BLaER1 treated with 17β-estradiol and CSF1 and Interleukin-3, amounts not matched to agents 10 nM and 100 nM (cell line): ENCODE measurements around the gene TRPM4.
"Not testable (repeated sequence)": the region's sequence is repeated elsewhere in the genome, so short reads cannot be mapped to it uniquely, and the experiment has no call there.

Experiments
- H3K27ac ChIP-seq, 11 experiments: shearing (Covaris generic); formaldehyde crosslinking; 2 replicates each; pipeline ENCODE4 v1.8.1; 2022
- H3K27me3 ChIP-seq, 11 experiments: shearing (Covaris generic); formaldehyde crosslinking; 2 replicates each; pipeline ENCODE4 v1.8.1; 2022
- H3K36me3 ChIP-seq, 11 experiments: shearing (Covaris generic); formaldehyde crosslinking; 2 replicates each; pipeline ENCODE4 v1.8.1; 2022
- H3K4me1 ChIP-seq, 10 experiments: shearing (Covaris generic); formaldehyde crosslinking; 2 replicates each; pipeline ENCODE4 v1.8.1; 2022
- H3K4me2 ChIP-seq, 11 experiments: shearing (Covaris generic); formaldehyde crosslinking; 2 replicates each; pipeline ENCODE4 v1.8.1; 2022
- H3K4me3 ChIP-seq, 10 experiments: shearing (Covaris generic); formaldehyde crosslinking; 2 replicates each; pipeline ENCODE4 v1.8.1; 2022
- H3K9ac ChIP-seq, 11 experiments: shearing (Covaris generic); formaldehyde crosslinking; 2 replicates each; pipeline ENCODE4 v1.8.1; 2022
- H3K9me3 ChIP-seq, 11 experiments: shearing (Covaris generic); formaldehyde crosslinking; replicated peaks in 1 of 11; 2 replicates each; pipeline ENCODE4 v1.8.1; 2022
- H4K20me1 ChIP-seq, 11 experiments: shearing (Covaris generic); formaldehyde crosslinking; 2 replicates each; pipeline ENCODE4 v1.8.1; 2022
- Cebpa-rat ChIP-seq, 11 experiments: shearing (Covaris generic); IDR thresholded peaks; 2 replicates each; pipeline ENCODE4 v1.8.1; 2022

Gene TRPM4

DNA sequence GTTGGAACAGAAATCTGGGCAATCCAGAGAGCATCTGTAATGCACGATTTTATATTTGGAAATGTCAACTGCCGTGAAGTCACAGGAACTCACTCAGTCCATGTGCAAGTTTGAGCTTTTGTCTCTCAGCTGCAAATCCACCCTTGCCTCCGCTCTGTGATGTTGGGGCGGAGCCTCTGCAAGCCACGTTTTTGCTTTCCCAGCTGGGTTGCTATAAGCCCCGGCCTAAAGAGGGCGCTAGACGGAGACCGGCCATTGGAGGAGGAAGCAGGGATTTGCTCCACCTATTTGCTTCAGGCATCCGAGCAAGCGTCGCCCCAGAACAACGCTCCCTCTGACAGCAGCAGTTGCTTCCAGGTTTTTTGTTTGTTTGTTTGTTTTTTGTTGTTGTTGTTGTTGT lies 56.2 kb downstream of the TRPM4 start:
- Histone ChIP-seq H3K27me3 (no peaks in the 10 kb centered on the region), H4K20me1 (no peaks in the 10 kb centered on the region), H3K9me3 (0 out of 22 replicates have a peak, but pooled peaks cover 0 to 5% (median 0%) of the 10 kb centered on the region in 11 experiments), H3K36me3 (peaks cover 0 to 28% (median 0%) of the 10 kb centered on the region in 11 experiments; a peak in 4 of 22 replicates), H3K27ac (no peak overlapping the region), H3K4me3 (no peak overlapping the region), H3K4me2 (peak overlapping the region in 1 of 11 experiments; percentile 74; a peak in 1 of 22 replicates), H3K9ac (no peak overlapping the region), H3K4me1 (peaks cover 22 to 40% (median 35%) of the 10 kb centered on the region in 10 experiments)
- no peak for TF ChIP-seq Cebpa-rat (IDR thresholded peaks at IDR 0.05)

DNA sequence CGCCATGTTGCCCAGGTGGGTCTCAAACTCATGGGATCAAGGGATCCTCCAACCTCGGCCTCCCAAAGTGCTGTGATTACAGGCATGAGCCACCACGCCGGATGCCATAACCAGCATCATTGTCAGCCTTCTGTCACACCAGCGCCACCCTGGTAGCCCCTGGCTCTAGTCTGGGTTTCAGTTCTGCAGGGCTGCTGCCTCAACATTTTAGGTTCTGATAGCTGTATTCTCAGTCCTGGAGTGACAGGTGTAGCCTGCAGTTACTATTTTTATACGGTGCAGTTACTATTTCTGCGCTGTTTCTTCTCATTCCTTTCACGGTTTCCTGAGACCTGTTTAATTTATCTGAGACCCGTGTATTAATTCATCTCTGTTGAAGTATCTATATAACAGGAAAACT lies 57.1 kb downstream of the TRPM4 start:
- no peak for TF ChIP-seq Cebpa-rat (IDR thresholded peaks at IDR 0.05)
- H3K36me3 ChIP-seq, result peaks cover 0 to 28% (median 0%) of the 10 kb centered on the region in 11 experiments; a peak in 4 of 22 replicates
- H3K27ac ChIP-seq, result no peak overlapping the region
- 0 out of 22 replicates have a peak, but pooled peaks cover 0 to 5% (median 0%) of the 10 kb centered on the region in 11 experiments for H3K9me3 ChIP-seq
- no peak overlapping the region for H3K4me3 ChIP-seq
- H3K27me3 ChIP-seq, result no peaks in the 10 kb centered on the region
- H3K9ac ChIP-seq, result no peak overlapping the region
- H4K20me1 ChIP-seq, result no peaks in the 10 kb centered on the region
- H3K4me2 ChIP-seq, result no peak overlapping the region
- peaks cover 22 to 34% (median 29%) of the 10 kb centered on the region in 10 experiments for H3K4me1 ChIP-seq

DNA sequence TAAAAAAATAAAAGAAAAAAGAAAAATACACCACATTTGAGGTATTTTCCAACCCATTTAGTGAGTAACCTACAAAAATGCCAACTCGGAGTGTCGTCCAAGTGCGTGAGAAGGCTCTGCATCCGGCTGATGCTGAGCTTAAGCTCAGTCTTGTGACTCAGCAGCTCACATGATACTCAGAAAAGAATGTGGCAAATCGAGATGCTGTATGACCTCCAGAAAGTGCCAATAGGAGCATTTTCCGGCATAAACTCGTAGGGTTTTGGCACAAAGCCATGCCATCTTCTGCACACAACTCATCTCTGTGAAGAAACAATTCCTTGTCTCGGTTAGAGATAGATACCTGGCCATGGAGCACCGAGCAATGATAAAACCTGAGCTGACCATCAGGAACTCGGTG lies 58.5 kb downstream of the TRPM4 start:
- Histone ChIP-seq H4K20me1 (no peaks in the 10 kb centered on the region), H3K27me3 (no peaks in the 10 kb centered on the region), H3K4me1 (peaks cover 21 to 28% (median 25%) of the 10 kb centered on the region in 10 experiments), H3K27ac (no peak overlapping the region), H3K9ac (no peak overlapping the region), H3K4me3 (no peak overlapping the region), H3K9me3 (0 out of 22 replicates have a peak, but pooled peaks cover 0 to 5% (median 0%) of the 10 kb centered on the region in 11 experiments), H3K36me3 (peaks cover 0 to 18% (median 0%) of the 10 kb centered on the region in 11 experiments; a peak in 4 of 22 replicates), H3K4me2 (no peak overlapping the region)
- TF ChIP-seq Cebpa-rat (IDR thresholded peaks at IDR 0.05), result no peak

DNA sequence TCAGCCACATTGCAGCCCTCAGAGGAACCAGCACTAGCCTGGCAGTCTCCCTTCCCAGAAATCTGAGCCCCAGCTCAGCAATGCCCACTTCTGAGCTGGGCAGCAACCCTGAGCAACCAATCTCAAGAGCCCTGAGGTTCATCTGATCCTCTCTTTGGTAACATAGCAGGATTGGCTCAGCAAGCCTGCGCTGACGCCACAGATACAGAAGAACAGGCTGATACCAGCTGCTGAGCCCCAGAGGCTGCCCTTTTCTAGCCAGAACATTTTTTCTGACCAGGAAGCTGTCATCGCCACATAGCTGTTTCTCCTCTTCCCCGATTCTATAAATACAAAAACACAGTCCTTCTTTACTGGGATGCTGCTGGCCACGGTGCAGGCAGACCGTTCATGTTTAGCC lies 59.8 kb downstream of the TRPM4 start:
- no peak overlapping the region for H3K9ac ChIP-seq
- TF ChIP-seq Cebpa-rat (IDR thresholded peaks at IDR 0.05), result no peak
- H3K9me3 ChIP-seq, result 0 out of 22 replicates have a peak, but pooled peaks cover 0 to 5% (median 0%) of the 10 kb centered on the region in 11 experiments
- H4K20me1 ChIP-seq, result no peaks in the 10 kb centered on the region
- H3K4me2 ChIP-seq, result no peak overlapping the region
- H3K4me3 ChIP-seq, result no peak overlapping the region
- H3K27ac ChIP-seq, result no peak overlapping the region
- peaks cover 0 to 10% (median 0%) of the 10 kb centered on the region in 11 experiments; a peak in 2 of 22 replicates for H3K36me3 ChIP-seq
- peaks cover 8 to 17% (median 12%) of the 10 kb centered on the region in 10 experiments for H3K4me1 ChIP-seq
- H3K27me3 ChIP-seq, result no peaks in the 10 kb centered on the region

DNA sequence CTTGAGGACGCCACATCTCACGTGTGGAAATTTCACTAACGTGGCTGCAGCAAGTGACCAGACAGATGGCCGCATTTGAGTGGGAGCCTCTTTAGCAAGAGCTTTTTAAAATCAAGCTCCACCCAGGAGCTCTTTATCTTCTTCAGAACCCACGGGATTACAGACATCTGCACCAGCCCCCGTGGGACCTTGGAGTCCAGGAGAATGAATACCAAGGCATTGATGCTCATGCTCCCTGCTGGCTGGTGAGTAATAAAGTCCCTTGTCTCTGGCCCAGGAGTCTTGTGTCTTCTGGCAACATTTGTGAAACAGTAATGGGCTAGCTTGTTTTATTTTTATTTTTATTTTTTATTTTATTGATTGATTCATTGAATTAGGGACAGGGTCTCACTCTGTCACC lies 64.4 kb downstream of the TRPM4 start:
- no peak for TF ChIP-seq Cebpa-rat (IDR thresholded peaks at IDR 0.05)
- Histone ChIP-seq H3K36me3 (no peaks in the 10 kb centered on the region), H4K20me1 (no peaks in the 10 kb centered on the region), H3K9me3 (0 out of 22 replicates have a peak, but pooled peaks cover 0 to 4% (median 0%) of the 10 kb centered on the region in 11 experiments), H3K9ac (no peak overlapping the region), H3K4me2 (no peak overlapping the region), H3K4me3 (no peak overlapping the region), H3K4me1 (peaks cover 0 to 18% (median 4%) of the 10 kb centered on the region in 10 experiments; a peak in 8 of 20 replicates), H3K27me3 (no peaks in the 10 kb centered on the region), H3K27ac (no peak overlapping the region)

DNA sequence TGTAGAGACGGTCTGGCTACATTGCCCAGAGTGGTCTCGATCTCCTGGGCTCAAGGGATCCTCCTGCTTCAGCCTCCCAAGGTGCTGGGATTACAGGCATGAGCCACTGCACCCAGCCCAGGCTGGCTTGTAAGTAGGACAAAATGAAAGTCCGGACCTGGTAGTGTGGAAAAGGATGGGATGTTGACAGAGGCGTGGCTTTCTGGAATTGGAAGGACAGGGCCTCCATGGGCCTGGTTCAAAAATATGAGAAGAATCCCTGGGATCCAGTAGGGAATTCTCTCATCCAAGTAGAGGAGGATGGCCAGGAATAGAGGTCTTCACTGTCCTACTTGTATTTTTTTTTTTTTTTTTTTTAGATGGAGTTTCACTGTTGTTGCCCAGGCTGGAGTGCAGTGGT lies 64.9 kb downstream of the TRPM4 start:
- no peak overlapping the region for H3K4me3 ChIP-seq
- H3K27me3 ChIP-seq, result no peaks in the 10 kb centered on the region
- no peak overlapping the region for H3K9ac ChIP-seq
- TF ChIP-seq Cebpa-rat (IDR thresholded peaks at IDR 0.05), result no peak
- H3K4me2 ChIP-seq, result no peak overlapping the region
- no peaks in the 10 kb centered on the region for H3K36me3 ChIP-seq
- no peaks in the 10 kb centered on the region for H3K9me3 ChIP-seq
- peaks cover 0 to 17% (median 4%) of the 10 kb centered on the region in 10 experiments; a peak in 8 of 20 replicates for H3K4me1 ChIP-seq
- no peaks in the 10 kb centered on the region for H4K20me1 ChIP-seq
- H3K27ac ChIP-seq, result no peak overlapping the region

DNA sequence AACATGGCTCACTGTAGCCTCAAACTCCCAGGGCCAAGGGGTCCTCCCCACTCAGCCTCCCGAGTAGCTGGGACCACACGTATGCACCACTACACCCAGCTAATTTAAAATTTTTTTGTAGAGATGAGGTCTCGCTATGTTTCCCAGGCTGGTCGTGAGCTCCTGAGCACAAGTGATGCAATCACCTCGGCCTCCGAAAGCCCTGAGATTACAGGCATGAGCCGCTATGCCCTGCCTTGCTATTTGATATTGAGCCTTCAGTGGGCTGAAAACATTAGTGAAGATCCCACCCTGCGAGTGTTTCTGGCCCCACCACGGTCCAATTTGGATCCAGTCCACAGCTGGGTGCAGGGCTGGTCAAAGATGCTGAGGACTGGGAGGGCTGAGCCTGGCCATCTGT lies 65.9 kb downstream of the TRPM4 start:
- Histone ChIP-seq H3K27me3 (no peaks in the 10 kb centered on the region), H3K4me1 (peaks cover 0 to 17% (median 4%) of the 10 kb centered on the region in 10 experiments; a peak in 8 of 20 replicates), H3K27ac (no peak overlapping the region), H4K20me1 (no peaks in the 10 kb centered on the region), H3K4me2 (no peak overlapping the region), H3K36me3 (no peaks in the 10 kb centered on the region), H3K9me3 (no peaks in the 10 kb centered on the region), H3K4me3 (no peak overlapping the region), H3K9ac (no peak overlapping the region)
- TF ChIP-seq Cebpa-rat (IDR thresholded peaks at IDR 0.05), result 0 out of 22 replicates have a peak, but pooled peaks of 1 of the 11 experiments have one; percentile 47

DNA sequence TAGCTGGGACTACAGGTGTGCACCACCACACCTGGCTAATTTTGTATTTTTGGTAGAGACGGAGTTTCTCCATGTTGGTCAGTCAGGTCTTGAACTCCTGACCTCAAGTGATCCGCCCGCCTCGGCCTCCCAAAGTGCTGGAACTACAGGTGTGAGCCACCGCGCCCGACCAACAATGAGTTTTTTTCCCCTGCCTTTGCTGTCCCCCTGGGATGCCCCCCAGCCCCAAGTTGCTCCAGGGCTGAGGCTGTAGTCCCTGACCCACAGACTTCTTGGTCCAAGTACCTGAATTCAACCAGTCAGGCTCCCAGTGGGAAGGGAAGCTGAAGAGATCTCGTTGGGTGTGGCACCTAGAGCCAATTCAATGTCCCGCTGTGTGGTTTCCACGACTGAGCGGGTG lies 66.8 kb downstream of the TRPM4 start:
- not testable (repeated sequence) for H3K27me3 ChIP-seq, H4K20me1 ChIP-seq, H3K9ac ChIP-seq, H3K4me3 ChIP-seq, H3K27ac ChIP-seq, H3K9me3 ChIP-seq, H3K36me3 ChIP-seq
- Histone ChIP-seq H3K4me2 (peak overlapping the region in 2 of 11 experiments; percentile 22; a peak in 3 of 22 replicates), H3K4me1 (peaks cover 0 to 17% (median 4%) of the 10 kb centered on the region in 10 experiments; a peak in 8 of 20 replicates)

DNA sequence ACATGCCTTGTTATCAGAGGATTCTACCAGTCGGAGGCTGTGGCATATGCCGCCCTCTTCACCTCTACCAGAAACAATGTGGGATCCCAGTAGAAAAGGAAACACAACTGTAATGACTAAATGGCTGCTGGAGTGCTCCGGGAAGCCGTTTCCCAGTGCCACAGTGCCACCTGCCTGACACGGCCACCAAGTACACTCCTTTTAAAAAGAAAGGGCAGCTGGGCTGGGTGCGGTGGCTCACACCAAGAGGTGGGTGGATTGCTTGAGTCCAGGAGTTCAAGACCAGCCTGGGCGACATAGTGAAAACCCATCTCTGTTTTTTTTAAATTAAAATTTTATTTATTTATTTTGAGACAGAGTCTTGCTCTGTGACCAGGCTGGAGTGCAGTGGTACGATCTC lies 67.3 kb downstream of the TRPM4 start:
- Histone ChIP-seq H3K4me2 (peak overlapping the region in 2 of 11 experiments; percentile 22; a peak in 2 of 22 replicates), H3K4me1 (peaks cover 0 to 17% (median 4%) of the 10 kb centered on the region in 10 experiments; a peak in 8 of 20 replicates), H4K20me1 (no peaks in the 10 kb centered on the region), H3K36me3 (no peaks in the 10 kb centered on the region), H3K27me3 (no peaks in the 10 kb centered on the region), H3K4me3 (no peak overlapping the region), H3K9ac (no peak overlapping the region), H3K27ac (no peak overlapping the region), H3K9me3 (no peaks in the 10 kb centered on the region)
- TF ChIP-seq Cebpa-rat (IDR thresholded peaks at IDR 0.05), result no peak

DNA sequence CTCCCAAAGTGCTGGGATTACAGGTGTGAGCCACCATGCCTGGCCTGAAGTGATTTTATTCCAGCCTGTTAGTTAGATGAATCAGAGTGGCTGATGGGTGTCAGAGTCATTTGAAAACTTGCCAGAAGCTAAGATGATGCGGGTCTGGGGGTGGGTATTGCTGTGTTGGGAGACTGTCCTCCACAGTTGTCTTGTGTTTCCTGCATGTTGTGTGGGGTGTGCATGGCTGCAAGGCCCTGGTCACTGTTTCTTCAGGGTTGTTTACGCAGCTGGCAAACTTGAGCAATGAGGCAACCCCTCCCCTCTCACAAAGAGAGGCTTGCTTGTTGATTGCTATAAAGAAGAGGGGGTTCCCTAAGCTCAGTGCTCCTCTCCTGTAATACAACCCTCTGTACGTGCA lies 71.8 kb downstream of the TRPM4 start:
- Histone ChIP-seq H3K9ac (no peak overlapping the region), H3K4me3 (no peak overlapping the region), H3K4me1 (peaks cover 0 to 26% (median 15%) of the 10 kb centered on the region in 10 experiments; a peak in 13 of 20 replicates), H3K27me3 (no peaks in the 10 kb centered on the region), H4K20me1 (no peaks in the 10 kb centered on the region), H3K36me3 (no peaks in the 10 kb centered on the region), H3K4me2 (no peak overlapping the region), H3K27ac (no peak overlapping the region), H3K9me3 (no peaks in the 10 kb centered on the region)
- no peak for TF ChIP-seq Cebpa-rat (IDR thresholded peaks at IDR 0.05)
